CD4-positive, alpha-beta T cell treated with Interleukin-21 for 1 hour (primary cell): Measurements from ENCODE around the gene GOLGA6L1.
"Not testable (repeated sequence)": the region's sequence is repeated elsewhere in the genome, so short reads cannot be mapped to it uniquely, and the experiment has no call there.

ENCODE experiments used
- DNase-seq: peaks from one replicate; pipeline ENCODE4 v3.0.0-alpha.2; 2020

The GOLGA6L1 gene

GRCh38 chr15:23136722-23137121, at the start of gene GOLGA6L1:
Gene GOLGA6L1 (minus strand): TSS chr15:23136822. CDS start chr15:23136731, 91 bp downstream.
- not testable (repeated sequence) for DNase-seq

GRCh38 chr15:23181201-23181600, 44.6 kb upstream of the GOLGA6L1 start:
- not testable (repeated sequence) for DNase-seq

GRCh38 chr15:23180547-23180927, 43.9 kb upstream of the GOLGA6L1 start:
- DNase-seq: not testable (repeated sequence)

- not testable (repeated sequence) for DNase-seq
These were observed 43.3 kb upstream of the GOLGA6L1 start for GRCh38 chr15:23179768-23180546.

- DNase-seq: not testable (repeated sequence)
These were observed 40.1 kb upstream of the GOLGA6L1 start for GRCh38 chr15:23176683-23177082.

GRCh38 chr15:23175606-23176005, 39.0 kb upstream of the GOLGA6L1 start:
- not testable (repeated sequence) for DNase-seq

GRCh38 chr15:23174609-23175140, 38.1 kb upstream of the GOLGA6L1 start:
- not testable (repeated sequence) for DNase-seq

GRCh38 chr15:23132787-23133186, 3.8 kb downstream of the GOLGA6L1 start:
- DNase-seq: not testable (repeated sequence)

GRCh38 chr15:23118208-23118607, 18.4 kb downstream of the GOLGA6L1 start:
- no peak for DNase-seq

GRCh38 chr15:23095796-23096195, 40.8 kb downstream of the GOLGA6L1 start:
- DNase-seq: no peak

- no peak for DNase-seq
These were observed 53.5 kb downstream of the GOLGA6L1 start for GRCh38 chr15:23083115-23083514.

GRCh38 chr15:23081996-23082737, 54.5 kb downstream of the GOLGA6L1 start:
- not testable (repeated sequence) for DNase-seq

- DNase-seq: no peak
These were observed 55.4 kb downstream of the GOLGA6L1 start for GRCh38 chr15:23081271-23081670.

GRCh38 chr15:23079766-23080165, 56.9 kb downstream of the GOLGA6L1 start:
- DNase-seq: no peak
